ENCODE results near the gene CPLANE1. TPM values are rescaled to one million over a fixed set of nuclear protein-coding genes. Genes with fewer than 3 reads are reported as not detected.

Gene CPLANE1
- total and polyA plus RNA-seq, 10 of the 15 experiments (the other 5 are each of a cell fraction or from before 2014, with no cell fraction given): 1.7 to 14.8 (median 6.7) TPM

DNA sequence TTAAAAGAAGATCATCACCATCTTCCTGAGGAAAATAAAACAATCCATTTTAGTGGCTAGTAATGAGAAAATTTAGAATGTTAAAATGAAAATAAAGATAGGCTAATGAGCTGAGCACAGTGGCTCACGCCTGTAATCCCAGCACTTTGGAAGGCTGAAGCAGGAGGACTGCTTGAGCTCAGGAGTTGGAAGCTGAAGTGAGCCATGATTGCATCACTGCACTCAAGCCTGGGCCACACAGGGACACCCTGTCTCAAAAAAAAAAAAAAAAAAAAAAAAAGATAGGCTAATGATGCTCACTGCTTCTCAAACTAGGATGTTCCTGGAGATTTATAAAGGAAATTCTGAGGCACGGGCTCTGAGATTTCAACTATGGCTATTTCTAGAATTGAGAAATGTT lies 50.3 kb downstream of the CPLANE1 start:
- BruUV-seq (replicated peaks): no TSS peak
- FAIRE-seq: no peak
- in situ Hi-C loops (cut with MboI) (no loop called here), intact Hi-C loops (cut with micrococcal nuclease; ENCODE audit: unreplicated experiment) (no loop called here)
- H3K27me3 ChIP-seq (replicated peaks in 1 of 2; ENCODE audit: control insufficient read depth in 2 of 2, insufficient read depth in 2 of 2, low read length in 1 of 2): no peaks in the 10 kb centered on the region
- H3K36me3 ChIP-seq (ENCODE audit: control insufficient read depth in 2 of 2, insufficient read depth in 2 of 2, low read length in 1 of 2): no peaks in the 10 kb centered on the region
- WGBS (ENCODE audit: insufficient coverage, insufficient replicate concordance, low lambda C conversion rate, missing lambda C conversion rate): 100% methylated on average over 2 of the region's 2 CpGs
- H3K4me2 ChIP-seq (ENCODE audit: control insufficient read depth, insufficient read depth): no peak overlapping the region
- RAD21 ChIA-PET (ENCODE audit: unreplicated experiment): interaction anchor here (1.0 to 2.2 kb wide), 2 partner anchors 14 to 87 kb away, joined by 3 to 7 read pairs; no protein-coding TSS in a partner anchor
- H3K9me3 ChIP-seq (replicated peaks; ENCODE audit: control insufficient read depth, insufficient read depth, low read length): no peaks in the 10 kb centered on the region
- peaks cover 13% of the 10 kb centered on the region for H3K4me1 ChIP-seq (ENCODE audit: control insufficient read depth, insufficient read depth, low read length)
- no peak overlapping the region for H3K4me3 ChIP-seq
- no peak overlapping the region for H3K27ac ChIP-seq (ENCODE audit: control insufficient read depth, insufficient read depth)
- no peak for ATAC-seq
- H3K9ac ChIP-seq (ENCODE audit: control insufficient read depth, insufficient read depth, low read length): no peak overlapping the region
- SMC1A ChIA-PET (ENCODE audit: uncharacterized antibody, unreplicated experiment): interaction anchor here (1.0 to 1.5 kb wide), 3 partner anchors 11 to 87 kb away, joined by 3 to 6 read pairs (median 5); no protein-coding TSS in a partner anchor
- H3K79me2 ChIP-seq (ENCODE audit: control insufficient read depth, insufficient read depth, low read length): no peaks in the 10 kb centered on the region
- TF ChIP-seq ZNF207 (IDR thresholded peaks at IDR 0.05; ENCODE audit: borderline replicate concordance) (no peak), PAX8 (IDR thresholded peaks at IDR 0.05) (no peak), EGR1 (IDR thresholded peaks at IDR 0.05; ENCODE audit: borderline replicate concordance in 1 of 2, low read depth in 2 of 2, low read length in 2 of 2) (no peak), STAT3 (IDR thresholded peaks at IDR 0.05; ENCODE audit: low read depth, low read length) (no peak), CBFB (IDR thresholded peaks at IDR 0.05; ENCODE audit: low read depth) (no peak), SMARCA5 (IDR thresholded peaks at IDR 0.05) (no peak), MTA2 (IDR thresholded peaks at IDR 0.05; ENCODE audit: low read depth) (no peak), TBL1XR1 (IDR thresholded peaks at IDR 0.05; ENCODE audit: low read depth, low read length) (no peak), BCL11A (IDR thresholded peaks at IDR 0.05; ENCODE audit: low read depth, low read length) (no peak), IRF4 (IDR thresholded peaks at IDR 0.05; ENCODE audit: low read depth, low read length) (no peak), MEF2A (IDR thresholded peaks at IDR 0.05; ENCODE audit: insufficient read depth, low read depth, low read length) (no peak), GATAD2B (conservative IDR thresholded peaks at IDR 0.05; ENCODE audit: low read depth) (no peak), RFX5 (IDR thresholded peaks at IDR 0.05; ENCODE audit: low read depth, low read length) (no peak), ATF7 (IDR thresholded peaks at IDR 0.05; ENCODE audit: low read depth) (no peak)
- TF ChIP-seq, protein P1, sequence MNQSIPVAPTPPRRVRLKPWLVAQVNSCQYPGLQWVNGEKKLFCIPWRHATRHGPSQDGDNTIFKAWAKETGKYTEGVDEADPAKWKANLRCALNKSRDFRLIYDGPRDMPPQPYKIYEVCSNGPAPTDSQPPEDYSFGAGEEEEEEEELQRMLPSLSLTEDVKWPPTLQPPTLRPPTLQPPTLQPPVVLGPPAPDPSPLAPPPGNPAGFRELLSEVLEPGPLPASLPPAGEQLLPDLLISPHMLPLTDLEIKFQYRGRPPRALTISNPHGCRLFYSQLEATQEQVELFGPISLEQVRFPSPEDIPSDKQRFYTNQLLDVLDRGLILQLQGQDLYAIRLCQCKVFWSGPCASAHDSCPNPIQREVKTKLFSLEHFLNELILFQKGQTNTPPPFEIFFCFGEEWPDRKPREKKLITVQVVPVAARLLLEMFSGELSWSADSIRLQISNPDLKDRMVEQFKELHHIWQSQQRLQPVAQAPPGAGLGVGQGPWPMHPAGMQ (IDR thresholded peaks at IDR 0.05; ENCODE audit: borderline replicate concordance): no peak
- TF ChIP-seq, protein P2, sequence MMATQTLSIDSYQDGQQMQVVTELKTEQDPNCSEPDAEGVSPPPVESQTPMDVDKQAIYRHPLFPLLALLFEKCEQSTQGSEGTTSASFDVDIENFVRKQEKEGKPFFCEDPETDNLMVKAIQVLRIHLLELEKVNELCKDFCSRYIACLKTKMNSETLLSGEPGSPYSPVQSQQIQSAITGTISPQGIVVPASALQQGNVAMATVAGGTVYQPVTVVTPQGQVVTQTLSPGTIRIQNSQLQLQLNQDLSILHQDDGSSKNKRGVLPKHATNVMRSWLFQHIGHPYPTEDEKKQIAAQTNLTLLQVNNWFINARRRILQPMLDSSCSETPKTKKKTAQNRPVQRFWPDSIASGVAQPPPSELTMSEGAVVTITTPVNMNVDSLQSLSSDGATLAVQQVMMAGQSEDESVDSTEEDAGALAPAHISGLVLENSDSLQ (IDR thresholded peaks at IDR 0.05): no peak
- DNase-seq (ENCODE audit: low read depth, low spot score): no peak
- H4K20me1 ChIP-seq (ENCODE audit: control insufficient read depth, insufficient read depth): no peaks in the 10 kb centered on the region
- CTCF ChIA-PET: interaction anchor here (1.0 kb wide), 2 partner anchors 10 to 13 kb away, joined by 3 to 4 read pairs; no protein-coding TSS in a partner anchor
- H2AFZ ChIP-seq (ENCODE audit: control insufficient read depth, low read depth, low read length): no peak overlapping the region
- POLR2A ChIA-PET: no interaction called here
